Measurements from ENCODE around the gene IMPG2. TPM values are rescaled to one million over a fixed set of nuclear protein-coding genes. Genes with fewer than 3 reads are reported as not detected.

The IMPG2 gene
- total RNA-seq, 1 experiment from 2014 or later, result 0.04 TPM

DNA sequence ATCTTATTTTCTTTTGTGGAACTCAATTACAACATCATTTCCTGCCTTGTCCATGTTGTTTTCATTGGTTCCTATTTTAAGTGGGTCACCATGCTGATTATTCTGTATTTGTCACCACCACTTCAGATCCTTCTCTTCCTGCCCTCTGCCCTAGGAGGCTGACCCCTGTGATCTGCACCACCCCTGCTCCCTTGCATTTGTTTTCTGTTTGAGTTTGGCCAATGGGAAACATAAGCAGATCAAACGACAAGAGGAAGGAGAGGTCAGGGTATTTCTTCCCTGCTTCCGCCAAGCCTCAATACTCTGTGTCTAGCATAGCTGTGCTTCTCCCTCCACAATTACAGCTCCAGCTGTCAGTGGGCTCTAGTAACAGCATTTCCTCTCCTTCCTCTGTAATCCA lies 71.6 kb downstream of the IMPG2 start:
- H2BK15ac ChIP-seq (ENCODE audit: low read depth, low read length), result no peak overlapping the region
- H3K9me3 ChIP-seq (ENCODE audit: control insufficient read depth, low read depth, low read length), result no peaks in the 10 kb centered on the region
- H2BK5ac ChIP-seq (ENCODE audit: insufficient read length, low read length), result no peak overlapping the region
- H2AFZ ChIP-seq (ENCODE audit: low read length), result no peak overlapping the region
- H3K23me2 ChIP-seq (ENCODE audit: insufficient read length, low read depth, low read length, poor library complexity, severe bottlenecking), result no peaks in the 10 kb centered on the region
- Mint-ChIP-seq H3K9me3 (no peaks in the 10 kb centered on the region), H3K4me3 (no peak overlapping the region), H3K4me1 (peaks cover 29% of the 10 kb centered on the region in 2 experiments), H3K27me3 (ENCODE audit: low read depth) (no peaks in the 10 kb centered on the region; the same call in 1 of the 2 replicates), H3K27ac (no peak overlapping the region), H3K36me3 (ENCODE audit: insufficient read depth in 1 of 3, low read depth in 3 of 3) (no peaks in the 10 kb centered on the region)
- H2AK5ac ChIP-seq (ENCODE audit: insufficient read length, low read length), result no peak overlapping the region
- no peaks in the 10 kb centered on the region for H3K27me3 ChIP-seq (ENCODE audit: insufficient read depth, low read length)
- H3K4ac ChIP-seq (ENCODE audit: low read depth, low read length), result no peak overlapping the region
- no peak overlapping the region for H3T11ph ChIP-seq (ENCODE audit: low read length)
- no peak overlapping the region for H3K14ac ChIP-seq (ENCODE audit: insufficient read depth, low read length)
- H3K27ac ChIP-seq (ENCODE audit: insufficient read length, low read depth, low read length), result no peak overlapping the region
- no peak overlapping the region for H2BK120ac ChIP-seq (ENCODE audit: low read depth, low read length, poor library complexity, severe bottlenecking)
- no peak overlapping the region for H4K91ac ChIP-seq (ENCODE audit: insufficient read length, low read depth, low read length)
- H3K56ac ChIP-seq (ENCODE audit: insufficient read length, low read depth, low read length), result no peak overlapping the region
- H2BK20ac ChIP-seq (ENCODE audit: low read depth, low read length, poor library complexity, severe bottlenecking), result no peak overlapping the region
- no peak overlapping the region for H3K9ac ChIP-seq (ENCODE audit: extremely low read depth, insufficient read length, low read length)
- H3K18ac ChIP-seq (ENCODE audit: insufficient read length, low read depth, low read length), result no peak overlapping the region
- no peak overlapping the region for H4K8ac ChIP-seq (replicated peaks; ENCODE audit: insufficient read length, low read depth, low read length)
- TF ChIP-seq, protein P1, sequence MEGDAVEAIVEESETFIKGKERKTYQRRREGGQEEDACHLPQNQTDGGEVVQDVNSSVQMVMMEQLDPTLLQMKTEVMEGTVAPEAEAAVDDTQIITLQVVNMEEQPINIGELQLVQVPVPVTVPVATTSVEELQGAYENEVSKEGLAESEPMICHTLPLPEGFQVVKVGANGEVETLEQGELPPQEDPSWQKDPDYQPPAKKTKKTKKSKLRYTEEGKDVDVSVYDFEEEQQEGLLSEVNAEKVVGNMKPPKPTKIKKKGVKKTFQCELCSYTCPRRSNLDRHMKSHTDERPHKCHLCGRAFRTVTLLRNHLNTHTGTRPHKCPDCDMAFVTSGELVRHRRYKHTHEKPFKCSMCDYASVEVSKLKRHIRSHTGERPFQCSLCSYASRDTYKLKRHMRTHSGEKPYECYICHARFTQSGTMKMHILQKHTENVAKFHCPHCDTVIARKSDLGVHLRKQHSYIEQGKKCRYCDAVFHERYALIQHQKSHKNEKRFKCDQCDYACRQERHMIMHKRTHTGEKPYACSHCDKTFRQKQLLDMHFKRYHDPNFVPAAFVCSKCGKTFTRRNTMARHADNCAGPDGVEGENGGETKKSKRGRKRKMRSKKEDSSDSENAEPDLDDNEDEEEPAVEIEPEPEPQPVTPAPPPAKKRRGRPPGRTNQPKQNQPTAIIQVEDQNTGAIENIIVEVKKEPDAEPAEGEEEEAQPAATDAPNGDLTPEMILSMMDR (conservative IDR thresholded peaks at IDR 0.05), result no peak
- no peaks in the 10 kb centered on the region for H3K79me2 ChIP-seq (ENCODE audit: insufficient read depth, low read length)
- H2BK12ac ChIP-seq (ENCODE audit: insufficient read length, low read depth, low read length), result no peak overlapping the region
- H4K5ac ChIP-seq (ENCODE audit: insufficient read length, low read depth, low read length), result no peak overlapping the region
- no peaks in the 10 kb centered on the region for H3K79me1 ChIP-seq (ENCODE audit: insufficient read depth, low read depth, low read length, poor library complexity, severe bottlenecking)
- no CpG with 5 or more reads among the region's 2 CpGs for WGBS (ENCODE audit: extremely low coverage, insufficient read length, low lambda C conversion rate)
- no peak for DNase-seq
- H3K4me2 ChIP-seq (ENCODE audit: insufficient read depth, insufficient read length, low read length), result no peak overlapping the region
- H4K20me1 ChIP-seq (ENCODE audit: control insufficient read depth, insufficient read depth, insufficient read length), result no peaks in the 10 kb centered on the region
- 0 out of 2 replicates have a peak, but pooled peaks cover 6% of the 10 kb centered on the region for H3K4me1 ChIP-seq (ENCODE audit: insufficient read depth, low read length)
- H3K23ac ChIP-seq (ENCODE audit: insufficient read length, low read depth, low read length), result no peak overlapping the region

Measured in H9 (cell line).